HG02763 (cell line): ENCODE measurements around the gene ANKRD40.
"Not testable (repeated sequence)": the region's sequence is repeated elsewhere in the genome, so short reads cannot be mapped to it uniquely, and the experiment has no call there.

Source experiments
- ATAC-seq: cut with Tn5 transposase; IDR thresholded peaks from one replicate; pipeline ENCODE4 v1.9.1; 2021; ENCODE audit warnings: mild to moderate bottlenecking, moderate library complexity; ENCODE audit not compliant: unreplicated experiment

ANKRD40 gene

GRCh38 chr17:50712641-50713040, 4.9 kb upstream of the ANKRD40 start:
- no peak for ATAC-seq

- ATAC-seq = no peak
Observed at GRCh38 chr17:50710650-50711049, 2.9 kb upstream of the ANKRD40 start.

- no peak for ATAC-seq
Observed at GRCh38 chr17:50710025-50710424, 2.3 kb upstream of the ANKRD40 start.

GRCh38 chr17:50709053-50709452, 1.3 kb upstream of the ANKRD40 start:
- not testable (repeated sequence) for ATAC-seq

- no peak for ATAC-seq
Observed at GRCh38 chr17:50708050-50709000, 611 bp upstream of the ANKRD40 start.

GRCh38 chr17:50703162-50703561, 4.6 kb downstream of the ANKRD40 start:
- ATAC-seq = no peak

- ATAC-seq = no peak
Observed at GRCh38 chr17:50699410-50699809, 8.3 kb downstream of the ANKRD40 start.

- ATAC-seq = no peak
Observed at GRCh38 chr17:50697663-50698272, 9.9 kb downstream of the ANKRD40 start.

GRCh38 chr17:50697062-50697461, 10.7 kb downstream of the ANKRD40 start:
- ATAC-seq = no peak

GRCh38 chr17:50696365-50696879, 11.3 kb downstream of the ANKRD40 start:
- no peak for ATAC-seq

GRCh38 chr17:50693036-50693682, 14.6 kb downstream of the ANKRD40 start:
- no peak for ATAC-seq

GRCh38 chr17:50692448-50693035, 15.2 kb downstream of the ANKRD40 start:
- ATAC-seq = no peak

- no peak for ATAC-seq
Observed at GRCh38 chr17:50691550-50692447, 15.9 kb downstream of the ANKRD40 start.

- ATAC-seq = no peak
Observed at GRCh38 chr17:50690887-50691549, 16.7 kb downstream of the ANKRD40 start.

GRCh38 chr17:50689956-50690886, 17.5 kb downstream of the ANKRD40 start:
- no peak for ATAC-seq

GRCh38 chr17:50689251-50689650, 18.5 kb downstream of the ANKRD40 start:
- ATAC-seq = no peak

GRCh38 chr17:50688245-50688644, 19.5 kb downstream of the ANKRD40 start:
- no peak for ATAC-seq
